Skeletal muscle cell (primary cell): ENCODE data around the gene ZDHHC11B.
"Not testable (repeated sequence)": the region's sequence is repeated elsewhere in the genome, so short reads cannot be mapped to it uniquely, and the experiment has no call there.

Experiments
- DNase-seq: peaks from one replicate; pipeline ENCODE4 v3.0.0-alpha.2; 2010; ENCODE audit warnings: low read depth
- H3K4me3 ChIP-seq: 2 replicates; pipeline ENCODE4 v1.5.1; 2011; ENCODE audit warnings: low read depth, mild to moderate bottlenecking, control low read depth, low read length, moderate library complexity

ZDHHC11B gene

GRCh38 chr5:772547-772890 is 12.0 kb downstream of the ZDHHC11B start:
- H3K4me3 ChIP-seq, DNase-seq: not testable (repeated sequence)

- H3K4me3 ChIP-seq, DNase-seq: not testable (repeated sequence)
These were observed 12.5 kb downstream of the ZDHHC11B start for GRCh38 chr5:771841-772546.

GRCh38 chr5:771087-771781 is 13.3 kb downstream of the ZDHHC11B start:
- not testable (repeated sequence) for H3K4me3 ChIP-seq, DNase-seq

- not testable (repeated sequence) for H3K4me3 ChIP-seq, DNase-seq
These were observed 13.9 kb downstream of the ZDHHC11B start for GRCh38 chr5:770585-770984.

- not testable (repeated sequence) for H3K4me3 ChIP-seq, DNase-seq
These were observed 14.9 kb downstream of the ZDHHC11B start for GRCh38 chr5:769485-770145.

- no peak overlapping the region for H3K4me3 ChIP-seq
- DNase-seq = no peak
These were observed 17.7 kb downstream of the ZDHHC11B start for GRCh38 chr5:766666-767431.

GRCh38 chr5:765948-766631 is 18.4 kb downstream of the ZDHHC11B start:
- no peak for DNase-seq

GRCh38 chr5:763998-764781 is 20.3 kb downstream of the ZDHHC11B start:
- H3K4me3 ChIP-seq = no peak overlapping the region
- no peak for DNase-seq

More at GRCh38 chr5:765948-766631, 18.4 kb downstream of the ZDHHC11B start:
- H3K4me3 ChIP-seq = no peak overlapping the region

GRCh38 chr5:763397-763796 is 21.1 kb downstream of the ZDHHC11B start:
- H3K4me3 ChIP-seq = no peak overlapping the region
- DNase-seq = no peak

- not testable (repeated sequence) for DNase-seq, H3K4me3 ChIP-seq
These were observed 21.5 kb downstream of the ZDHHC11B start for GRCh38 chr5:762996-763395.

- DNase-seq = no peak
- no peak overlapping the region for H3K4me3 ChIP-seq
These were observed 22.4 kb downstream of the ZDHHC11B start for GRCh38 chr5:761854-762710.

GRCh38 chr5:761059-761771 is 23.3 kb downstream of the ZDHHC11B start:
- DNase-seq = no peak
- H3K4me3 ChIP-seq = no peak overlapping the region

- no peak for DNase-seq
- H3K4me3 ChIP-seq = no peak overlapping the region
These were observed 24.0 kb downstream of the ZDHHC11B start for GRCh38 chr5:760363-761058.

- no peak overlapping the region for H3K4me3 ChIP-seq
- no peak for DNase-seq
These were observed 24.7 kb downstream of the ZDHHC11B start for GRCh38 chr5:759781-760362.

GRCh38 chr5:759111-759751 is 25.3 kb downstream of the ZDHHC11B start:
- DNase-seq = no peak
- H3K4me3 ChIP-seq = no peak overlapping the region

GRCh38 chr5:758698-759053 is 25.9 kb downstream of the ZDHHC11B start:
- no peak for DNase-seq
- H3K4me3 ChIP-seq = no peak overlapping the region
